Caco-2 (cell line): ENCODE results near the gene TACR1. TPM values are rescaled to one million over a fixed set of nuclear protein-coding genes. Genes with fewer than 3 reads are reported as not detected.

Source experiments
- BruUV-seq: library from RNA; stranded (reverse); fragments of 400-500 nt; replicated peaks from 2 replicates; lab custom pipeline; 2021; lab: Mats Ljungman, UMichigan
- CTCF ChIA-PET: fragments of 300-600 bp; sonication (Branson Sonifier 250); formaldehyde crosslinking; loops from one replicate; lab custom pipeline; 2022; ENCODE audit warnings: antibody characterized with exemption; lab: Charles Lee
- POLR2A ChIA-PET: fragments of 300-600 bp; sonication (Branson Sonifier 250); formaldehyde crosslinking; loops from one replicate; lab custom pipeline; 2022; ENCODE audit warnings: antibody characterized with exemption; lab: Charles Lee
- DNase-seq, 2 experiments: peaks; one replicate each; pipeline versions ENCODE4 v3.0.0 to v3.0.0-alpha.2; 2020 to 2022
- H3K27me3 ChIP-seq: replicated peaks from 2 replicates; pipeline ENCODE4 v1.6.0; 2011; ENCODE audit warnings: low read length; ENCODE audit not compliant: control insufficient read depth, insufficient read depth
- H3K36me3 ChIP-seq: 2 replicates; pipeline ENCODE4 v1.5.1; 2011; ENCODE audit warnings: low read length; ENCODE audit not compliant: control insufficient read depth, insufficient read depth
- H3K4me1 ChIP-seq: fragments of 250-450 bp; sonication (Bioruptor Pico); 2 replicates; pipeline ENCODE4 v1.5.1; 2020; ENCODE audit warnings: mild to moderate bottlenecking
- H3K4me3 ChIP-seq: 2 replicates; pipeline ENCODE4 v1.5.1; 2011; ENCODE audit warnings: low read depth, mild to moderate bottlenecking, control low read depth, low read length
- H3K9me3 ChIP-seq: fragments of 250-450 bp; sonication (Bioruptor Pico); 2 replicates; pipeline ENCODE4 v1.5.1; 2020; ENCODE audit warnings: mild to moderate bottlenecking, moderate library complexity
- H3K27ac Mint-ChIP-seq: one replicate; pipeline ENCODE4 v1.8.0; 2022; ENCODE audit warnings: mixed read lengths; ENCODE audit not compliant: unreplicated experiment
- H3K27me3 Mint-ChIP-seq: one replicate; pipeline ENCODE4 v1.8.0; 2022; ENCODE audit warnings: mixed read lengths; ENCODE audit not compliant: insufficient read depth, unreplicated experiment
- H3K36me3 Mint-ChIP-seq: one replicate; pipeline ENCODE4 v1.8.0; 2022; ENCODE audit warnings: mild to moderate bottlenecking, mixed read lengths; ENCODE audit not compliant: insufficient read depth, unreplicated experiment
- H3K4me1 Mint-ChIP-seq: one replicate; pipeline ENCODE4 v1.8.0; 2022; ENCODE audit warnings: low read depth, mixed read lengths; ENCODE audit not compliant: unreplicated experiment
- H3K4me3 Mint-ChIP-seq: one replicate; pipeline ENCODE4 v1.8.0; 2022; ENCODE audit warnings: mild to moderate bottlenecking, moderate library complexity, mixed read lengths; ENCODE audit not compliant: unreplicated experiment
- H3K9me3 Mint-ChIP-seq: one replicate; pipeline ENCODE4 v1.8.0; 2022; ENCODE audit warnings: mixed read lengths; ENCODE audit not compliant: unreplicated experiment
- CTCF ChIP-seq, 2 experiments: fragments of 200-600 bp in 1 of 2; IDR thresholded peaks; 1 replicate in 1 of 2; 2 replicates in 1 of 2; pipeline versions ENCODE4 v1.5.1 to v1.8.0; 2011 to 2022; ENCODE audit warnings: antibody characterized with exemption in 1 of 2, control low read depth in 1 of 2, inconsistent platforms in 1 of 2, low read depth in 1 of 2, low read length in 1 of 2, mild to moderate bottlenecking in 1 of 2, moderate library complexity in 1 of 2; ENCODE audit not compliant: insufficient read depth in 1 of 2, severe bottlenecking in 1 of 2, unreplicated experiment in 1 of 2
- intact Hi-C: fragments of 100-400 bp; cut with micrococcal nuclease; formaldehyde crosslinking; loops from one replicate; pipeline ENCODE4 v1.10.0; 2022; ENCODE audit not compliant: unreplicated experiment
- total RNA-seq: library from RNA; stranded (reverse); gene quantifications from 2 replicates; pipeline ENCODE4 v1.2.3, GENCODE V29; 2022

Gene TACR1
- total RNA-seq, 1 experiment from 2014 or later, result 0.07 TPM

DNA sequence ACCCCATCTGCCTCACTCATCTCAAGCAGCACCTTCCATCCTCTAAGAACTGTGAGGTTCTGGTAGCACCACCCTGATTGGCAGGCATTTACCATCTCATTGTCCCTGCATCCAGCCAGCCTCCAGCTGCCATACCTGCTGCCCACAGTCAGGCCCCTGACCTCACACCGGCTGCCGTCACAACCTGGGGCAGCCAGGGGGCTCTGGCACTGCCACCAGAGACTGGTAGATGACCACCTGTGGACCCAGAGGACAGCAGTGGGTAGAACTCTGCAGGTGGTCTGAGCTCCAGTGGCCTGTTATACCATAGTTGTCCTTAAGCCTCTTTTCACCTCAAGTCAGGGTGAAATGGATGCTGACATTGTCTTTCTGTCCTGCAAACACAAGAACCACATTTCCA lies 171.4 kb downstream of the TACR1 start:
- Mint-ChIP-seq H3K36me3 (no peaks in the 10 kb centered on the region), H3K4me3 (no peak overlapping the region), H3K27me3 (no peaks in the 10 kb centered on the region), H3K4me1 (peaks cover 9% of the 10 kb centered on the region), H3K27ac (no peak overlapping the region), H3K9me3 (no peaks in the 10 kb centered on the region)
- no peak for DNase-seq
- Histone ChIP-seq H3K9me3 (no peaks in the 10 kb centered on the region), H3K4me1 (no peaks in the 10 kb centered on the region), H3K4me3 (no peak overlapping the region), H3K27me3 (no peaks in the 10 kb centered on the region), H3K36me3 (0 out of 2 replicates have a peak, but pooled peaks cover 1% of the 10 kb centered on the region)
- intact Hi-C loops, result no loop called here
- CTCF ChIA-PET, result no interaction called here
- BruUV-seq, result no TSS peak
- POLR2A ChIA-PET, result no interaction called here
- TF ChIP-seq CTCF (IDR thresholded peaks at IDR 0.05; ENCODE audit: insufficient read depth in 1 of 2, low read depth in 1 of 2, low read length in 1 of 2, severe bottlenecking in 1 of 2, unreplicated experiment in 1 of 2), result no peak

DNA sequence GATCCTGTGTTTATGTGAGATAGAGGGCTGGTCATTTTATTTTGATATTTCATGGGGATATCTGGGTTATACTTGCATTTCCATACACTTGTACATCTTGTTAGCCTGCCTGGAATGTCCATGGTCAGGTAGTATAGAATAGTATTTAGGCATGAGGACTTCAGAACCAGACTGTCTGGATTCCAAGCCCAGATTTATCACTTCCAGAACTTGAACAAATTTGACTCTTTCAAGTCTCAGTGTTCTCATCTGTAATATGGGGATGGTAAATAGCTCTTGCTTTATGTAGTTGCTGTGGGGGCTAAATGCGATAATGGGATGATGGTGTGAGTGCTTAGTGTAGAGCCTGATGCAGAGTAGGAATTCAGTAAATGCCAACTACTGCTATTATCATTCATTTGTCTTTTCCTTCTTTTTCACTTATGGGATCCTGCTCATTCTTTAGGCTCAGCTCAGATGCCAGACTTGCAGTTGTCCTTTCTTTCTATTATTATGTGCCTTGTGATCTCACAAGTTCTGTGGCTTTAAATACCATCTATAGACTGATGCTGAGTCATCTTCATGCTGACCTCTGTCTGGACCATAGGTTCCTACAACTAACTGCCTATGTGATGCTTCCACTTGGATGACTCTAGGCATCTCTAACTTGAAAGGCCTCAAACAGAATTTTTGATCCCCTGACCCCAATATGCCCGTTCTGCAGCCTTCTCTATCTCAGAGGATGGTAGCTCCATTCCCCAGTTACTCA lies 173.5 kb downstream of the TACR1 start:
- CTCF ChIA-PET, result interaction anchor here (0.6 kb wide), 1 partner anchor 9 kb away, joined by 3 read pairs; no protein-coding TSS in a partner anchor
- no peaks in the 10 kb centered on the region for H3K9me3 ChIP-seq
- no peaks in the 10 kb centered on the region for H3K27me3 ChIP-seq
- intact Hi-C loops, result no loop called here
- Mint-ChIP-seq H3K4me3 (no peak overlapping the region), H3K27ac (peak overlapping the region; percentile 1), H3K9me3 (no peaks in the 10 kb centered on the region), H3K4me1 (peaks cover 20% of the 10 kb centered on the region), H3K27me3 (no peaks in the 10 kb centered on the region), H3K36me3 (no peaks in the 10 kb centered on the region)
- H3K4me1 ChIP-seq, result peaks cover 18% of the 10 kb centered on the region
- DNase-seq, result no peak
- no peak for TF ChIP-seq CTCF (IDR thresholded peaks at IDR 0.05; ENCODE audit: insufficient read depth in 1 of 2, low read depth in 1 of 2, low read length in 1 of 2, severe bottlenecking in 1 of 2, unreplicated experiment in 1 of 2)
- POLR2A ChIA-PET, result no interaction called here
- H3K4me3 ChIP-seq, result no peak overlapping the region
- no TSS peak for BruUV-seq
- 0 out of 2 replicates have a peak, but pooled peaks cover 1% of the 10 kb centered on the region for H3K36me3 ChIP-seq

DNA sequence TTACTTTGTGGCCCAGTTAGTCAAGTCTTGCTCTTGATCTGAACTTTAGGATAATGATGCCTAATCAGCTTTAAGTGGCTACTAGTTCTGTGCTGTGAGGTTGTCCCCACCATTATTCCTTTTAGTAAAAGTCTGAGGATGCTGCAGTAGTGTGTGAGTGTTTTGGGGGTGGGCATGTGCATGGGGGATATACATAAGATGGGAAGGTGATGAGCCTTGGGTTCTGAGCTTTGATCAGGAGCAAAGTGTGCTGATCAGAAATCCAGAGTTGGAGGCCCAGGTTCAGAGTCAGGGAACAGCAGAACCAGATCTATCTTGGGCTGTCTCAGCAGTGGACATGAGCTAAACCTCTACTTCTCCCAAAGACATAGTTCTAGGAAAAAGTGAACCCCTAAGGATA lies 174.1 kb downstream of the TACR1 start:
- H3K4me1 Mint-ChIP-seq, result peaks cover 25% of the 10 kb centered on the region
- no peak for DNase-seq
- no peak overlapping the region for H3K4me3 Mint-ChIP-seq
- intact Hi-C loops, result no loop called here
- H3K36me3 Mint-ChIP-seq, result no peaks in the 10 kb centered on the region
- H3K36me3 ChIP-seq, result 0 out of 2 replicates have a peak, but pooled peaks cover 1% of the 10 kb centered on the region
- no peaks in the 10 kb centered on the region for H3K27me3 Mint-ChIP-seq
- H3K9me3 ChIP-seq, result no peaks in the 10 kb centered on the region
- no peak for TF ChIP-seq CTCF (IDR thresholded peaks at IDR 0.05; ENCODE audit: insufficient read depth in 1 of 2, low read depth in 1 of 2, low read length in 1 of 2, severe bottlenecking in 1 of 2, unreplicated experiment in 1 of 2)
- H3K4me3 ChIP-seq, result no peak overlapping the region
- H3K27me3 ChIP-seq, result no peaks in the 10 kb centered on the region
- CTCF ChIA-PET, result no interaction called here
- no TSS peak for BruUV-seq
- H3K9me3 Mint-ChIP-seq, result no peaks in the 10 kb centered on the region
- peaks cover 23% of the 10 kb centered on the region for H3K4me1 ChIP-seq
- POLR2A ChIA-PET, result no interaction called here
- no peak overlapping the region for H3K27ac Mint-ChIP-seq
